GM12878 (cell line): ENCODE data around the gene ATP5F1D. TPM values are rescaled to one million over a fixed set of nuclear protein-coding genes. Genes with fewer than 3 reads are reported as not detected.

Source experiments
- ATAC-seq: fragments of 200-7000 bp; cut with Tn5 transposase; 3 replicates; pipeline ENCODE4 v1.9.1; 2020; ENCODE audit warnings: mild to moderate bottlenecking, moderate library complexity
- BruUV-seq: library from RNA; stranded (reverse); fragments of 400-500 nt; replicated peaks from 2 replicates; lab custom pipeline; 2021; lab: Mats Ljungman, UMichigan
- CTCF ChIA-PET: fragments of 300-600 bp; sonication (Branson Sonifier 250); formaldehyde crosslinking; extraction: SDS; loops from one replicate; lab custom pipeline; 2021; ENCODE audit warnings: inconsistent platforms; lab: Yijun Ruan, JAX
- POLR2A ChIA-PET: fragments of 350-600 bp; formaldehyde crosslinking; extraction: SDS; loops from one replicate; lab custom pipeline; 2021; ENCODE audit warnings: inconsistent platforms; lab: Charles Lee
- RAD21 ChIA-PET: fragments of 300-600 bp; sonication (Branson Sonifier 250); formaldehyde crosslinking; loops from one replicate; lab custom pipeline; 2023; ENCODE audit warnings: antibody characterized with exemption; ENCODE audit not compliant: unreplicated experiment; lab: Charles Lee
- SMC1A ChIA-PET: fragments of 300-600 bp; sonication (Branson Sonifier 250); formaldehyde crosslinking; loops from one replicate; lab custom pipeline; 2023; ENCODE audit not compliant: unreplicated experiment, uncharacterized antibody; lab: Charles Lee
- DNase-seq: peaks from one replicate; pipeline ENCODE4 v3.0.0-alpha.2; 2011; ENCODE audit warnings: low read depth, low spot score
- FAIRE-seq: peaks from 3 replicates; lab custom pipeline; 2011; peaks lifted over from hg19 to GRCh38; lab: Jason Lieb, UNC
- H2AFZ ChIP-seq: 2 replicates; pipeline ENCODE4 v1.6.0; 2011; ENCODE audit warnings: low read depth, low read length, control low read depth; ENCODE audit not compliant: control insufficient read depth
- H3K27ac ChIP-seq: 2 replicates; pipeline ENCODE4 v1.5.1; 2011; ENCODE audit warnings: control low read depth; ENCODE audit not compliant: control insufficient read depth, insufficient read depth
- H3K27me3 ChIP-seq, 2 experiments: replicated peaks in 1 of 2; 2 replicates each; pipeline versions ENCODE4 v1.6.0 to v1.6.1; 2011; ENCODE audit warnings: low read length in 1 of 2; ENCODE audit not compliant: control insufficient read depth in 2 of 2, insufficient read depth in 2 of 2
- H3K36me3 ChIP-seq, 2 experiments: 2 replicates each; pipeline ENCODE4 v1.5.1; 2011; ENCODE audit warnings: low read length in 1 of 2; ENCODE audit not compliant: control insufficient read depth in 2 of 2, insufficient read depth in 2 of 2
- H3K4me1 ChIP-seq: 2 replicates; pipeline ENCODE4 v1.6.1; 2011; ENCODE audit warnings: mild to moderate bottlenecking, low read length, moderate library complexity, mixed read lengths; ENCODE audit not compliant: control insufficient read depth, insufficient read depth
- H3K4me2 ChIP-seq: 2 replicates; pipeline ENCODE4 v1.6.0; 2011; ENCODE audit warnings: control low read depth; ENCODE audit not compliant: control insufficient read depth, insufficient read depth
- H3K4me3 ChIP-seq: fragments of 200-600 bp; sonication (generic); 2 replicates; pipeline ENCODE4 v1.5.1; 2016
- H3K79me2 ChIP-seq: 2 replicates; pipeline ENCODE4 v1.6.0; 2011; ENCODE audit warnings: low read length; ENCODE audit not compliant: control insufficient read depth, insufficient read depth
- H3K9ac ChIP-seq: 2 replicates; pipeline ENCODE4 v1.8.0; 2011; ENCODE audit warnings: low read length, control low read depth, mixed read lengths; ENCODE audit not compliant: control insufficient read depth, insufficient read depth
- H3K9me3 ChIP-seq: replicated peaks from 3 replicates; pipeline ENCODE4 v1.5.1; 2011; ENCODE audit warnings: mild to moderate bottlenecking, low read length; ENCODE audit not compliant: control insufficient read depth, insufficient read depth
- H4K20me1 ChIP-seq: 2 replicates; pipeline ENCODE4 v1.6.0; 2011; ENCODE audit not compliant: control insufficient read depth, insufficient read depth
- CEBPZ ChIP-seq: fragments of 150-350 bp; IDR thresholded peaks from 2 replicates; pipeline ENCODE4 v1.6.1; 2016; ENCODE audit warnings: low read depth, low read length
- CREM ChIP-seq: IDR thresholded peaks from 2 replicates; pipeline ENCODE4 v1.6.1; 2014; ENCODE audit warnings: antibody characterized with exemption, low read depth
- HDAC6 ChIP-seq: fragments of 200-600 bp; sonication (generic); IDR thresholded peaks from one replicate; pipeline ENCODE4 v1.8.0; 2017; ENCODE audit warnings: antibody characterized with exemption; ENCODE audit not compliant: unreplicated experiment
- PBX3 ChIP-seq: IDR thresholded peaks from 2 replicates; pipeline ENCODE4 v1.6.1; 2011; ENCODE audit warnings: mild to moderate bottlenecking, low read depth, low read length, moderate library complexity; ENCODE audit not compliant: insufficient replicate concordance
- PML ChIP-seq: IDR thresholded peaks from 2 replicates; pipeline ENCODE4 v1.6.1; 2012; ENCODE audit warnings: low read length, inconsistent platforms
- POLR2A ChIP-seq: IDR thresholded peaks from 2 replicates; pipeline ENCODE4 v1.6.1; 2011; ENCODE audit warnings: low read depth, mild to moderate bottlenecking, low read length
- POLR2AphosphoS2 ChIP-seq: IDR thresholded peaks from 2 replicates; pipeline ENCODE4 v1.6.1; 2011; ENCODE audit warnings: low read depth, mild to moderate bottlenecking, low read length, improper control_type of control experiment, moderate library complexity
- ZNF592 ChIP-seq: fragments of 450-650 bp; IDR thresholded peaks from 2 replicates; pipeline ENCODE4 v1.6.1; 2017; ENCODE audit warnings: mild to moderate bottlenecking, moderate library complexity
- WGBS: methylation state at CpG from one replicate; pipeline ENCODE4 v1.1.6; 2016; ENCODE audit warnings: low lambda C conversion rate; ENCODE audit not compliant: insufficient replicate concordance, insufficient coverage; ENCODE audit errors: missing lambda C conversion rate; 5-methylcytosine and 5-hydroxymethylcytosine counted together
- in situ Hi-C: fragments of 300-500 bp; cut with MboI; formaldehyde crosslinking; loops from 9 replicates; pipeline ENCODE4 v1.14.3; 2018; ENCODE audit warnings: mixed read lengths
- intact Hi-C: fragments of 100-400 bp; cut with micrococcal nuclease; formaldehyde crosslinking; loops from one replicate; pipeline ENCODE4 v1.14.2; 2022; ENCODE audit not compliant: unreplicated experiment
- polyA plus RNA-seq, 11 experiments: library from polyadenylated mRNA; depleted of rRNA in 4 of 11; unstranded in 6 of 11; stranded (reverse) in 5 of 11; fragments of >200 nt; fragmentation: Nextera tagmentation in 4 of 11; fragmentation: Illumina TruSeq in 1 of 11; extraction: Ambion mirVana in 4 of 11; extraction: Trizol in 1 of 11; gene quantifications; 1 replicate in 1 of 11; 2 replicates in 10 of 11; pipeline versions ENCODE4 v1.2.1 to v1.2.3, GENCODE V29; 2011 to 2016; ENCODE audit warnings: inconsistent platforms in 2 of 11, missing spikeins in 2 of 11, low read depth in 1 of 11
- total RNA-seq, 4 experiments: library from RNA; depleted of rRNA in 3 of 4; stranded (reverse); fragments of >200 nt in 3 of 4; fragmentation: Illumina TruSeq in 1 of 4; extraction: Trizol in 1 of 4; gene quantifications; 2 replicates each; pipeline versions ENCODE4 v1.2.1 to v1.2.3, GENCODE V29; 2013 to 2021

The ATP5F1D gene
- total and polyA plus RNA-seq, 10 of the 15 experiments (the other 5 are each of a cell fraction or from before 2014, with no cell fraction given) = 7.2 to 357 (median 49.5) TPM

GRCh38 chr19:1271528-1272422, 30.2 kb downstream of the ATP5F1D start (continued):
- TF ChIP-seq CEBPZ = no peak
- TF ChIP-seq POLR2A = peak; percentile 51; the same call in 1 of the 2 replicates
- TF ChIP-seq, all 136 proteins: peak for 2

GRCh38 chr19:1272423-1273262, 31.1 kb downstream of the ATP5F1D start:
- CTCF ChIA-PET = interaction anchor here (1.0 to 4.0 kb wide), 2 partner anchors 28 to 55 kb away, joined by 6 to 32 read pairs; no protein-coding TSS in a partner anchor
- peak overlapping the region; percentile 17 for H3K4me2 ChIP-seq
- no peak overlapping the region for H3K9ac ChIP-seq
- H3K27me3 ChIP-seq = no peaks in the 10 kb centered on the region
- 83% methylated on average over 33 of the region's 33 CpGs for WGBS
- POLR2A ChIA-PET = interaction anchor here (1.0 to 1.7 kb wide), 4 partner anchors 14 to 29 kb away, joined by 3 to 8 read pairs (median 4); no protein-coding TSS in a partner anchor
- ATAC-seq (no peak), DNase-seq (no peak), FAIRE-seq (no peak)
- SMC1A ChIA-PET = no interaction called here
- intact Hi-C loops (no loop called here), in situ Hi-C loops (no loop called here)
- H3K36me3 ChIP-seq = peaks cover 34 to 38% of the 10 kb centered on the region in 2 experiments
- no peaks in the 10 kb centered on the region; the same call in 1 of the 2 replicates for H4K20me1 ChIP-seq
- no peak overlapping the region for H2AFZ ChIP-seq
- RAD21 ChIA-PET = interaction anchor here (1.2 to 3.9 kb wide), 2 partner anchors 28 kb away, joined by 3 to 29 read pairs; no protein-coding TSS in a partner anchor
- H3K9me3 ChIP-seq = no peaks in the 10 kb centered on the region
- H3K4me1 ChIP-seq = peaks cover 33% of the 10 kb centered on the region
- no peak overlapping the region for H3K4me3 ChIP-seq
- no TSS peak for BruUV-seq
- peaks cover 70% of the 10 kb centered on the region for H3K79me2 ChIP-seq
- H3K27ac ChIP-seq = no peak overlapping the region
- TF ChIP-seq ZNF592 (no peak), POLR2AphosphoS2 (peak; percentile 35; the same call in 1 of the 2 replicates), PML (peak; percentile 26; the same call in 1 of the 2 replicates), CREM (no peak), HDAC6 (no peak), PBX3 (no peak)
